GM12892 (cell line): ENCODE data around the gene ADAM8.

ENCODE experiments used
- POLR2A ChIP-seq: IDR thresholded peaks from 2 replicates; pipeline ENCODE4 v1.6.1; 2011; ENCODE audit warnings: low read depth, low read length, control low read depth
- POLR2AphosphoS5 ChIP-seq: IDR thresholded peaks from 2 replicates; pipeline ENCODE4 v1.6.1; 2011; ENCODE audit warnings: low read depth, low read length, control low read depth
- TAF1 ChIP-seq: IDR thresholded peaks from 2 replicates; pipeline ENCODE4 v1.6.1; 2011; ENCODE audit warnings: low read depth, mild to moderate bottlenecking, control low read depth, low read length, borderline replicate concordance

- TF ChIP-seq TAF1 (peak; percentile 30; the same call in 1 of the 2 replicates), POLR2AphosphoS5 (peak; percentile 39), POLR2A (peak; percentile 69)
Observed at GRCh38 chr10:133274751-133275683, 1.7 kb downstream of the ADAM8 start.
